ENCODE measurements around the gene FBXL5.

Gene FBXL5

DNA sequence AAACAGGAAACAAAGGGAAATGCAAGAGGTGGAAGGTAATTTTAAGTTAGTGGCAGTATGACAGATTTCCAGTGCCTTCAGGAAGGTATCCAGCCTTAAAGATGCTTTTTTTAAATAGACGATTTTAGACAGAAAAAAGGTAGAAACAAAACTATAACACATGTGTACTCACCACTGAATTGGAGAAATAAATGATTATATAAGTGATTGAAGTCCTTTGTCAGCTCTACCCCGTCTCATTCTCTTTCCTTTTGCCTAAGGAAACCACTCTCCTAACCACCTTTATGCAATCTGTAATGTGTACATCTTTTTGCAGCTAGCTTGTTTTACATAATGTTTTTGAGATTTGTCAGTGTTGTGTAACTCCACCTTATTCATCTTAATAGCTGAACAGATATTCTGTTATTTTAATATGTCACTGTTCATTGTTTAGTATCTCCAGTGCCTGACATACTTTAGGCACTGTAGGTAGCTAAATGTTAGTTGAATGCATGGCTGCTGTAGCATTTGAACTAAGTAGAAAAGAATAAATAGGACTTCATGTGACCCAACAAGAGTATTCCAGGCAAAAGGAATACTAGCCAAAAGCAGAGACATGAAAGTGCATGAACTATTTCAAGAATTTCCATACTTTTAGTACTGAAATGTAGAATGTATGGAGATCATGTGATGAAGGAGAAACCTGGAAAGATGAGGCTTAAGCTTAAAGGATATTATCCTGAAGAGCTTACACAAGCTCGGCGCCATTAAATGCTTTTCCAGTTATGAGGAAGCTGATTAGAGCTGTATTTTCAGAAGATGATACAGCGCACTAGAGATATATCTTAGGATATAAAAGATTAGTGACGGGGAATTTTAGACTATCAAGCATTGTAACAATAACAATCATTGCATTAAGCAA, 27.3 kb upstream of the FBXL5 start:
- no peak overlapping the region for H2AK5ac ChIP-seq (ENCODE audit: low read length)
- no peak for DNase-seq
- H3K4me3 ChIP-seq (ENCODE audit: low read length), result peak overlapping the region; percentile 91
- H2BK15ac ChIP-seq (replicated peaks; ENCODE audit: low read depth), result no peak overlapping the region
- no peaks in the 10 kb centered on the region for H3K27me3 ChIP-seq (ENCODE audit: insufficient read depth, low read length, poor library complexity)
- peak overlapping the region; percentile 33 for H4K5ac ChIP-seq (ENCODE audit: low read length)
- WGBS (ENCODE audit: extremely low coverage, insufficient coverage, low lambda C conversion rate), result no CpG with 5 or more reads among the region's 6 CpGs
- H3K9ac ChIP-seq (ENCODE audit: low read length), result peak overlapping the region; percentile 98
- H4K8ac ChIP-seq (ENCODE audit: low read depth, low read length), result peak overlapping the region; percentile 83
- H3K4ac ChIP-seq (ENCODE audit: low read depth, low read length), result peak overlapping the region; percentile 65
- peaks cover 29% of the 10 kb centered on the region for H3K79me2 ChIP-seq (ENCODE audit: control insufficient read depth, insufficient read depth, low read length)
- no peaks in the 10 kb centered on the region for H3K36me3 ChIP-seq (ENCODE audit: control insufficient read depth, insufficient read depth, low read length)
- no peak overlapping the region for H2BK120ac ChIP-seq (ENCODE audit: low read depth, low read length)
- peak overlapping the region; percentile 99 for H3K27ac ChIP-seq (ENCODE audit: low read depth, low read length)
- H3K23ac ChIP-seq (ENCODE audit: low read length), result no peak overlapping the region
- H3K4me1 ChIP-seq (ENCODE audit: control insufficient read depth, low read depth, low read length), result peaks cover under 1% of the 10 kb centered on the region
- H3K56ac ChIP-seq (ENCODE audit: low read length), result peak overlapping the region; percentile 99
- H2BK5ac ChIP-seq (ENCODE audit: low read length), result peak overlapping the region; percentile 91
- peak overlapping the region; percentile 73 for H3K4me2 ChIP-seq (ENCODE audit: low read length)
- H3K79me1 ChIP-seq (ENCODE audit: low read length), result peaks cover 7% of the 10 kb centered on the region
- H3K18ac ChIP-seq (ENCODE audit: low read length), result peak overlapping the region; percentile 63

DNA sequence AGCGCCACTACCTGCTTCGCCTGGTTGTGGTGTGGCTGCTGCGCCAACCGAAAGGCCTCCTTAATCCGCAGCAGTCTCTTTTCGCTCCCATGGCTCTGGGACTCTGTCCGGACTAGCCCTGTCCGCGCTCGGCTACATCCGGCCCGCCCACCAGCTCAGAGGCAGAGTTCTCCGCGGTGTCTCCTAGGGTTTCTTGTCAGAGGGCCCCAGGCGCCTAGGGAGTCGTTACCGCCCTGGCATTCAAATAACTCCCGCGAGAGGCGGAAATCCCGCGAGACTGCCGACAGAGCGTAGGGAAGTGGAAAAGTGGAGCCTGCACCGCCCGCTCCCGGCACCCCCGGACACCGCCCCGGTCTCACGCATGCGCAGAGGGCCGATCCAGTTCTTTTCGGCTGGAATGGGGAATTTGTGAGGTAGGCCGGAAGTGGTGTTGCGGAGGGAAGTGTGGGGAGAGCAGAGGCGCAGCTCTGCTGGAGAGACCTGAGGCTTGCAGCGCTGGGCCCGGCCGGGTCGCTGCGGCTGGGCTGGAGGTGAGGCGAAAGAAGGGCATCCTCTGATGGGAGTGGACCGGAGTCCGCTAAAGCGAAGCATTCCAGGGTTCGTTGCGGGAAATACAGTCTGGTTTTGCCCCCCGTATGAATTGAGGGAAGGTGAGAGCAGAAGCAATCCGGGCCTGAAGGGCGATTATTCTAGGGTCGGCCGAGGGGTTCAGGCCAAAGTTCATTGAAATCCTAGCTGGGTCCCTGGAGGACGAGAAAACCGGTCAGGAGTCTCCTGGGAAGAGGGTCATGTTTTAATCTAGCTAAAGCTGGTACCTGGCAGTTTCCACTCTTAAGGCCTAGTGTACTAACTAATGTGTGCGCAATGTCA, 26.4 kb upstream of the FBXL5 start, which contains the start of gene FAM200B:
FAM200B (plus strand) TSS at position 456 of the 870 bp plus-strand sequence. CDS start 5,151 bp downstream, outside the sequence.
- no CpG with 5 or more reads among the region's 56 CpGs for WGBS (ENCODE audit: extremely low coverage, insufficient coverage, low lambda C conversion rate)
- Histone ChIP-seq H3K79me2 (ENCODE audit: control insufficient read depth, insufficient read depth, low read length) (peaks cover 33% of the 10 kb centered on the region), H3K4me1 (ENCODE audit: control insufficient read depth, low read depth, low read length) (peaks cover 4% of the 10 kb centered on the region), H3K27me3 (ENCODE audit: insufficient read depth, low read length, poor library complexity) (no peaks in the 10 kb centered on the region), H3K4ac (ENCODE audit: low read depth, low read length) (peak within 1 kb of the TSS; percentile 84), H3K36me3 (ENCODE audit: control insufficient read depth, insufficient read depth, low read length) (no peaks in the 10 kb centered on the region), H3K9ac (ENCODE audit: low read length) (peak within 1 kb of the TSS; percentile 98), H3K23ac (ENCODE audit: low read length) (no peak within 1 kb of the TSS), H4K8ac (ENCODE audit: low read depth, low read length) (peak within 1 kb of the TSS; percentile 83), H3K27ac (ENCODE audit: low read depth, low read length) (peak within 1 kb of the TSS; percentile 100), H2AK5ac (ENCODE audit: low read length) (no peak within 1 kb of the TSS), H3K79me1 (ENCODE audit: low read length) (peaks cover 9% of the 10 kb centered on the region), H3K4me2 (ENCODE audit: low read length) (peak within 1 kb of the TSS; percentile 73), H2BK120ac (ENCODE audit: low read depth, low read length) (peak within 1 kb of the TSS; percentile 99), H3K18ac (ENCODE audit: low read length) (peak within 1 kb of the TSS; percentile 97), H3K56ac (ENCODE audit: low read length) (peak within 1 kb of the TSS; percentile 99), H3K4me3 (ENCODE audit: low read length) (peak within 1 kb of the TSS; percentile 91), H2BK5ac (ENCODE audit: low read length) (peak within 1 kb of the TSS; percentile 91), H4K5ac (ENCODE audit: low read length) (peak within 1 kb of the TSS; percentile 33), H2BK15ac (replicated peaks; ENCODE audit: low read depth) (no peak within 1 kb of the TSS)
- peak; percentile 100 for DNase-seq

DNA sequence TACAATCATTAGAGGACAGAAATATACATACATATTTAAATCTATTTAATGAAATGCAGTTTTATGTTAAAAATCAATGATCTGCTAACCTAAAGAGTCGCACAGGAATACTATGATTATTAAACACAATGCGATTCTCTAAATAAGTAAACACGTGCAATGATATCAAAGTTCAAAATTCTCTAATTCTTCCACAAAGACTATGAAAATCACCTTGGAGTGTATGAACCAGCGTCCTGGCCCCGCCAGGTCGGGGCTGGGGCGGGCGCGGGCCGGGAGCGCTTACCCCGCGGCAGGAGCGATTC, 25.9 kb upstream of the FBXL5 start:
- Histone ChIP-seq H2BK120ac (ENCODE audit: low read depth, low read length) (peak overlapping the region; percentile 99), H3K4me3 (ENCODE audit: low read length) (peak overlapping the region; percentile 80), H3K36me3 (ENCODE audit: control insufficient read depth, insufficient read depth, low read length) (no peaks in the 10 kb centered on the region), H3K4ac (ENCODE audit: low read depth, low read length) (peak overlapping the region; percentile 84), H2BK15ac (replicated peaks; ENCODE audit: low read depth) (no peak overlapping the region), H3K27ac (ENCODE audit: low read depth, low read length) (peak overlapping the region; percentile 100), H3K79me1 (ENCODE audit: low read length) (peaks cover 9% of the 10 kb centered on the region), H4K8ac (ENCODE audit: low read depth, low read length) (no peak overlapping the region), H3K4me1 (ENCODE audit: control insufficient read depth, low read depth, low read length) (peaks cover 4% of the 10 kb centered on the region), H3K9ac (ENCODE audit: low read length) (peak overlapping the region; percentile 93), H2BK5ac (ENCODE audit: low read length) (peak overlapping the region; percentile 77), H3K18ac (ENCODE audit: low read length) (peak overlapping the region; percentile 97), H3K23ac (ENCODE audit: low read length) (no peak overlapping the region), H2AK5ac (ENCODE audit: low read length) (no peak overlapping the region), H3K79me2 (ENCODE audit: control insufficient read depth, insufficient read depth, low read length) (peaks cover 33% of the 10 kb centered on the region), H3K27me3 (ENCODE audit: insufficient read depth, low read length, poor library complexity) (no peaks in the 10 kb centered on the region), H3K4me2 (ENCODE audit: low read length) (no peak overlapping the region), H3K56ac (ENCODE audit: low read length) (peak overlapping the region; percentile 97), H4K5ac (ENCODE audit: low read length) (no peak overlapping the region)
- DNase-seq, result no peak
- WGBS (ENCODE audit: extremely low coverage, insufficient coverage, low lambda C conversion rate), result no CpG with 5 or more reads among the region's 14 CpGs

GRCh38 chr4:15677507-15677988, 22.4 kb upstream of the FBXL5 start:
- DNase-seq, result peak; percentile 63
- Histone ChIP-seq H2BK5ac (ENCODE audit: low read length) (no peak overlapping the region), H3K27me3 (ENCODE audit: insufficient read depth, low read length, poor library complexity) (no peaks in the 10 kb centered on the region), H3K4me2 (ENCODE audit: low read length) (no peak overlapping the region), H3K4me3 (ENCODE audit: low read length) (no peak overlapping the region), H4K5ac (ENCODE audit: low read length) (no peak overlapping the region), H3K79me2 (ENCODE audit: control insufficient read depth, insufficient read depth, low read length) (peaks cover 36% of the 10 kb centered on the region), H3K4me1 (ENCODE audit: control insufficient read depth, low read depth, low read length) (peaks cover 4% of the 10 kb centered on the region), H4K8ac (ENCODE audit: low read depth, low read length) (no peak overlapping the region), H2BK120ac (ENCODE audit: low read depth, low read length) (no peak overlapping the region), H3K79me1 (ENCODE audit: low read length) (peaks cover 6% of the 10 kb centered on the region), H3K9ac (ENCODE audit: low read length) (no peak overlapping the region), H3K36me3 (ENCODE audit: control insufficient read depth, insufficient read depth, low read length) (no peaks in the 10 kb centered on the region), H3K4ac (ENCODE audit: low read depth, low read length) (no peak overlapping the region), H3K23ac (ENCODE audit: low read length) (no peak overlapping the region), H3K56ac (ENCODE audit: low read length) (no peak overlapping the region), H2BK15ac (replicated peaks; ENCODE audit: low read depth) (no peak overlapping the region), H2AK5ac (ENCODE audit: low read length) (no peak overlapping the region), H3K27ac (ENCODE audit: low read depth, low read length) (no peak overlapping the region), H3K18ac (ENCODE audit: low read length) (no peak overlapping the region)
- WGBS (ENCODE audit: extremely low coverage, insufficient coverage, low lambda C conversion rate), result no CpG with 5 or more reads among the region's 2 CpGs

DNA sequence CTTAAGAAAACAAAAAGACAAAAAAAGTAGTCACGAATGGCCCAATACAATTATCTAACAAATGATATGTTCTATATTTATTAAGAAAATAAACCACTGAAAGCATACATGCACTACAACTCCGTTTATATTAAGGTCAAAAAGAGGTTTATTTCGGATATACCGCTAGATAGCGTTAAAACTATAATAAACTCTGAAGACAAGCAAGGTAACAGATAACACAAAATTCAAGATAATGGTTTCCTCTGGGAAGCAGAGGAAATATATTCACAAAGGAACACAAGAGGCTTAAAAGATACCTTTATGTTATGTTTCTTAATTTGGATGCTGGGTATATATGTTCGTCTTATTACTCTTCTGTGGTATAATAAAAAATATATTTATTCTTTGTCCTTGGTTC, 21.7 kb upstream of the FBXL5 start:
- no peak overlapping the region for H2BK15ac ChIP-seq (replicated peaks; ENCODE audit: low read depth)
- H3K4ac ChIP-seq (ENCODE audit: low read depth, low read length), result no peak overlapping the region
- H3K23ac ChIP-seq (ENCODE audit: low read length), result no peak overlapping the region
- H3K27ac ChIP-seq (ENCODE audit: low read depth, low read length), result no peak overlapping the region
- H4K5ac ChIP-seq (ENCODE audit: low read length), result no peak overlapping the region
- H3K27me3 ChIP-seq (ENCODE audit: insufficient read depth, low read length, poor library complexity), result no peaks in the 10 kb centered on the region
- no peak overlapping the region for H2BK5ac ChIP-seq (ENCODE audit: low read length)
- no peak overlapping the region for H4K8ac ChIP-seq (ENCODE audit: low read depth, low read length)
- H2BK120ac ChIP-seq (ENCODE audit: low read depth, low read length), result no peak overlapping the region
- no peak overlapping the region for H3K4me2 ChIP-seq (ENCODE audit: low read length)
- H3K79me1 ChIP-seq (ENCODE audit: low read length), result peaks cover 8% of the 10 kb centered on the region
- DNase-seq, result no peak
- no peak overlapping the region for H3K9ac ChIP-seq (ENCODE audit: low read length)
- no peak overlapping the region for H2AK5ac ChIP-seq (ENCODE audit: low read length)
- peaks cover 4% of the 10 kb centered on the region for H3K4me1 ChIP-seq (ENCODE audit: control insufficient read depth, low read depth, low read length)
- peaks cover 32% of the 10 kb centered on the region for H3K79me2 ChIP-seq (ENCODE audit: control insufficient read depth, insufficient read depth, low read length)
- no peak overlapping the region for H3K18ac ChIP-seq (ENCODE audit: low read length)
- no peak overlapping the region for H3K4me3 ChIP-seq (ENCODE audit: low read length)
- WGBS (ENCODE audit: extremely low coverage, insufficient coverage, low lambda C conversion rate), result no CpG with 5 or more reads among the region's 6 CpGs
- no peak overlapping the region for H3K56ac ChIP-seq (ENCODE audit: low read length)
- no peaks in the 10 kb centered on the region for H3K36me3 ChIP-seq (ENCODE audit: control insufficient read depth, insufficient read depth, low read length)
